Endodermal cell (in vitro differentiated cells): ENCODE data around the gene DAND5. TPM values are rescaled to one million over a fixed set of nuclear protein-coding genes. Genes with fewer than 3 reads are reported as not detected.

ENCODE experiments used
- DNase-seq: peaks from one replicate; pipeline ENCODE4 v3.0.0-alpha.2; 2017
- H3K27ac ChIP-seq: 2 replicates; pipeline ENCODE4 v1.5.1; 2013; ENCODE audit warnings: mild to moderate bottlenecking, low read depth, low read length, moderate library complexity
- H3K27me3 ChIP-seq: 2 replicates; pipeline ENCODE4 v1.6.1; 2013; ENCODE audit warnings: mild to moderate bottlenecking, low read length, moderate library complexity; ENCODE audit not compliant: insufficient read depth, control insufficient read depth, poor library complexity, severe bottlenecking
- H3K36me3 ChIP-seq: 2 replicates; pipeline ENCODE4 v1.7.0; 2013; ENCODE audit warnings: mild to moderate bottlenecking, low read length, moderate library complexity; ENCODE audit not compliant: control insufficient read depth, insufficient read depth
- H3K4me1 ChIP-seq: one replicate; pipeline ENCODE4 v1.7.0; 2013; ENCODE audit warnings: low read length; ENCODE audit not compliant: control insufficient read depth, insufficient read depth
- H3K4me3 ChIP-seq: 2 replicates; pipeline ENCODE4 v1.5.1; 2013; ENCODE audit warnings: mild to moderate bottlenecking, low read length, moderate library complexity
- H3K9ac ChIP-seq: 2 replicates; pipeline ENCODE4 v1.6.1; 2013; ENCODE audit warnings: mild to moderate bottlenecking, low read length, moderate library complexity; ENCODE audit not compliant: poor library complexity, severe bottlenecking; ENCODE audit errors: extremely low read depth
- H3K9me3 ChIP-seq: 2 replicates; pipeline ENCODE4 v1.6.1; 2013; ENCODE audit warnings: mild to moderate bottlenecking, low read length, moderate library complexity; ENCODE audit not compliant: control insufficient read depth
- H3K27ac Mint-ChIP-seq: 2 replicates; pipeline ENCODE4 v1.8.0; 2020; ENCODE audit warnings: mixed read lengths
- H3K27me3 Mint-ChIP-seq: 2 replicates; pipeline ENCODE4 v1.8.0; 2021; ENCODE audit warnings: mild to moderate bottlenecking, mixed read lengths; ENCODE audit not compliant: insufficient read depth
- H3K36me3 Mint-ChIP-seq: 2 replicates; pipeline ENCODE4 v1.8.0; 2020; ENCODE audit warnings: low read depth, mixed read lengths
- H3K4me1 Mint-ChIP-seq: 2 replicates; pipeline ENCODE4 v1.8.0; 2020; ENCODE audit warnings: mixed read lengths
- H3K4me3 Mint-ChIP-seq: 2 replicates; pipeline ENCODE4 v1.8.0; 2020; ENCODE audit warnings: mild to moderate bottlenecking, moderate library complexity, mixed read lengths
- H3K9me3 Mint-ChIP-seq: 2 replicates; pipeline ENCODE4 v1.8.0; 2020; ENCODE audit warnings: mild to moderate bottlenecking, mixed read lengths
- CTCF ChIP-seq: fragments of 200-600 bp; sonication (generic); conservative IDR thresholded peaks from 2 replicates; pipeline ENCODE4 v1.5.0; 2021; ENCODE audit warnings: antibody characterized with exemption, mild to moderate bottlenecking
- WGBS, 2 experiments: methylation state at CpG; one replicate each; pipeline versions ENCODE4 v1.1.5 to v1.1.7; 2013; ENCODE audit warnings: missing lambda C conversion rate in 2 of 2, mixed read lengths in 1 of 2; ENCODE audit not compliant: insufficient coverage in 1 of 2, insufficient read length in 1 of 2; 5-methylcytosine and 5-hydroxymethylcytosine counted together
- total RNA-seq, 2 donors: library from RNA; stranded (reverse); fragmentation: NEBNext Ultra II Directional in 1 of 2; extraction: Animal tissue kit (Norgen Biotek cat#: 25700) in 1 of 2; gene quantifications; 2 replicates in 1 of 2; 3 replicates in 1 of 2; pipeline ENCODE4 v1.2.1, GENCODE V29; 2021

Gene DAND5
- total RNA-seq, 2 donors from 2014 or later = 0.13 to 0.40 TPM

- no peaks in the 10 kb centered on the region for H3K9me3 Mint-ChIP-seq
- no peak for TF ChIP-seq CTCF
- Histone ChIP-seq H3K4me1 (peaks cover 11% of the 10 kb centered on the region), H3K9ac (no peak overlapping the region), H3K27me3 (peaks cover 100% of the 10 kb centered on the region), H3K9me3 (no peaks in the 10 kb centered on the region), H3K4me3 (no peak overlapping the region), H3K36me3 (no peaks in the 10 kb centered on the region), H3K27ac (no peak overlapping the region)
- H3K4me1 Mint-ChIP-seq = peaks cover 35% of the 10 kb centered on the region
- H3K36me3 Mint-ChIP-seq = no peaks in the 10 kb centered on the region
- 19 to 24% methylated on average over 3 to 7 of the region's 7 CpGs for WGBS, 2 experiments
- peak; percentile 81 for DNase-seq
- no peak overlapping the region for H3K27ac Mint-ChIP-seq
- peaks cover 99% of the 10 kb centered on the region for H3K27me3 Mint-ChIP-seq
- no peak overlapping the region for H3K4me3 Mint-ChIP-seq
These were observed 50.6 kb downstream of the DAND5 start for GRCh38 chr19:13020002-13020414.

GRCh38 chr19:13022111-13022858 lies 52.9 kb downstream of the DAND5 start:
- Histone ChIP-seq H3K9ac (no peak overlapping the region), H3K4me1 (peaks cover 6% of the 10 kb centered on the region), H3K4me3 (no peak overlapping the region), H3K27ac (no peak overlapping the region), H3K27me3 (peaks cover 100% of the 10 kb centered on the region), H3K9me3 (no peaks in the 10 kb centered on the region), H3K36me3 (no peaks in the 10 kb centered on the region)
- Mint-ChIP-seq H3K27me3 (peaks cover 99% of the 10 kb centered on the region), H3K4me1 (peaks cover 25% of the 10 kb centered on the region), H3K9me3 (no peaks in the 10 kb centered on the region), H3K27ac (no peak overlapping the region), H3K4me3 (no peak overlapping the region), H3K36me3 (no peaks in the 10 kb centered on the region)
- 17 to 39% methylated on average over 1 to 22 of the region's 22 CpGs for WGBS, 2 experiments
- TF ChIP-seq CTCF = no peak
- DNase-seq = no peak

GRCh38 chr19:13022859-13023636 lies 53.7 kb downstream of the DAND5 start:
- peak; percentile 71 for DNase-seq
- Histone ChIP-seq H3K4me1 (peaks cover 3% of the 10 kb centered on the region), H3K9ac (no peak overlapping the region), H3K36me3 (no peaks in the 10 kb centered on the region), H3K9me3 (no peaks in the 10 kb centered on the region), H3K27me3 (peaks cover 100% of the 10 kb centered on the region), H3K27ac (no peak overlapping the region), H3K4me3 (peak overlapping the region; percentile 71)
- H3K27me3 Mint-ChIP-seq = peaks cover 99% of the 10 kb centered on the region
- H3K27ac Mint-ChIP-seq = no peak overlapping the region
- peaks cover 17% of the 10 kb centered on the region for H3K4me1 Mint-ChIP-seq
- H3K36me3 Mint-ChIP-seq = no peaks in the 10 kb centered on the region
- TF ChIP-seq CTCF = no peak
- peak overlapping the region; percentile 34 for H3K4me3 Mint-ChIP-seq
- 7 to 9% methylated on average over 13 to 30 of the region's 30 CpGs for WGBS, 2 experiments
- H3K9me3 Mint-ChIP-seq = no peaks in the 10 kb centered on the region
